Measurements from ENCODE around the gene LMTK2. TPM values are rescaled to one million over a fixed set of nuclear protein-coding genes. Genes with fewer than 3 reads are reported as not detected.

LMTK2 gene
- total and polyA plus RNA-seq, 2 experiments from 2014 or later: 6.1 to 30.8 TPM

GRCh38 chr7:98234429-98235147 lies 127.9 kb downstream of the LMTK2 start:
- Mint-ChIP-seq H3K27me3 (ENCODE audit: insufficient read depth, low read depth, poor library complexity) (peaks cover 9% of the 10 kb centered on the region), H3K4me3 (no peak overlapping the region), H3K27ac (no peak overlapping the region), H3K9me3 (no peaks in the 10 kb centered on the region), H3K4me1 (no peaks in the 10 kb centered on the region), H3K36me3 (ENCODE audit: low read depth) (no peaks in the 10 kb centered on the region)
- H3K4me3 ChIP-seq: no peak overlapping the region
- H3K9me2 ChIP-seq (ENCODE audit: insufficient read depth): no peaks in the 10 kb centered on the region
- no peak overlapping the region for H3K4me2 ChIP-seq
- no peak for ATAC-seq
- no peaks in the 10 kb centered on the region for H3K79me2 ChIP-seq (replicated peaks; ENCODE audit: insufficient read depth)
- no peaks in the 10 kb centered on the region for H3F3A ChIP-seq (replicated peaks; ENCODE audit: low read depth)
- no peak overlapping the region for H3K27ac ChIP-seq (ENCODE audit: low read depth)
- no peak overlapping the region for H2AFZ ChIP-seq
- no peak for TF ChIP-seq CTCF (conservative IDR thresholded peaks at IDR 0.05; ENCODE audit: low read depth in 2 of 2)
- TF ChIP-seq JUNB (IDR thresholded peaks at IDR 0.05; ENCODE audit: unreplicated experiment): no peak
- TF ChIP-seq NANOG (IDR thresholded peaks at IDR 0.05; ENCODE audit: borderline replicate concordance): no peak
- TF ChIP-seq ETS1 (IDR thresholded peaks at IDR 0.05): no peak
- TF ChIP-seq REST (IDR thresholded peaks at IDR 0.05; ENCODE audit: unreplicated experiment): no peak
- no peak for TF ChIP-seq STAT1 (IDR thresholded peaks at IDR 0.05; ENCODE audit: unreplicated experiment)
- TF ChIP-seq EZH2phosphoT487 (IDR thresholded peaks at IDR 0.05; ENCODE audit: unreplicated experiment): no peak
- TF ChIP-seq ZNF331 (CRISPR knock-in tag; IDR thresholded peaks at IDR 0.05; ENCODE audit: low read depth): no peak
- no peak for TF ChIP-seq POLR2AphosphoS5 (IDR thresholded peaks at IDR 0.05; ENCODE audit: low read depth)
- DNase-seq (ENCODE audit: low spot score): no peak
- no peaks in the 10 kb centered on the region for H3K4me1 ChIP-seq (ENCODE audit: insufficient read depth)
- no peaks in the 10 kb centered on the region for H3K27me3 ChIP-seq (ENCODE audit: insufficient read depth)
- H3K36me3 ChIP-seq (ENCODE audit: insufficient read depth): no peaks in the 10 kb centered on the region
- no peaks in the 10 kb centered on the region for H4K20me1 ChIP-seq (replicated peaks; ENCODE audit: insufficient read depth)
